Stimulated activated CD4-positive, alpha-beta T cell treated with anti-CD3 and anti-CD28 coated beads, Interleukin-12 subunit alpha, Interleukin-12 subunit beta, amount 100 ng/mL, for 4 hours (primary cell): ENCODE results near the gene LRRC71.
"Not testable (repeated sequence)": the region's sequence is repeated elsewhere in the genome, so short reads cannot be mapped to it uniquely, and the experiment has no call there.

ENCODE experiments used
- DNase-seq: peaks from one replicate; pipeline ENCODE4 v3.0.0-alpha.2; 2020

LRRC71 gene

DNA sequence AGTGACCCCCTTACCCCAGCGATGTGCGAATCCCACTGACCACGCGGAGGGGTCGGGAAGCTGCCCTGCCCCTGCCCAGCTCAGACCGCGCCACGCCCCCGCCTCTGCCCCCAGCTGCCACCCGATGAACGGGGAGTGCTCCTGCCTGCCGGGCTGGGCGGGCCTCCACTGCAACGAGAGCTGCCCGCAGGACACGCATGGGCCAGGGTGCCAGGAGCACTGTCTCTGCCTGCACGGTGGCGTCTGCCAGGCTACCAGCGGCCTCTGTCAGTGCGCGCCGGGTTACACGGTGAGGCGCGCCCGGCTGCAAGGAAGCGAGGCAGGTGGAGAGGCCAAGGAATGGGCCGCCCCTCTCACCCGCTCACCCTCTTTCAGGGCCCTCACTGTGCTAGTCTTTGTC, 11.9 kb upstream of the LRRC71 start:
- no peak for DNase-seq

DNA sequence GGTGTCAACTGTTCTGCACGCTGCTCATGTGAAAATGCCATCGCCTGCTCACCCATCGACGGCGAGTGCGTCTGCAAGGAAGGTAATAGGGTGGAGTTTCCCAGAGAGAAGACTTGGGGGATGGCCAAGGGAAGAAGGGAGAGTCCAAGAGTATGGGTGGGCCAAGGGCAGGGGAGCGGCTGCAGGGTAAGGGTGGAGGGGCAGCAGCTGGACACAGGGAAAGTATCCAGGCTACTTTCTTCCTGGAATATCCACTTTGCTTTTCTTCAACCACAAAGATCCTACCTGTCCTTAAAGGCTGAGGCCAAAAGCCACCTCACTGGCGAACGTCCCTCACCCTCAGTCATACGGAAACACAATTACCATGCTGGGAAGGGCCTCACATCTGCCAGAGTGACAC, 11.5 kb upstream of the LRRC71 start:
- DNase-seq, result no peak

DNA sequence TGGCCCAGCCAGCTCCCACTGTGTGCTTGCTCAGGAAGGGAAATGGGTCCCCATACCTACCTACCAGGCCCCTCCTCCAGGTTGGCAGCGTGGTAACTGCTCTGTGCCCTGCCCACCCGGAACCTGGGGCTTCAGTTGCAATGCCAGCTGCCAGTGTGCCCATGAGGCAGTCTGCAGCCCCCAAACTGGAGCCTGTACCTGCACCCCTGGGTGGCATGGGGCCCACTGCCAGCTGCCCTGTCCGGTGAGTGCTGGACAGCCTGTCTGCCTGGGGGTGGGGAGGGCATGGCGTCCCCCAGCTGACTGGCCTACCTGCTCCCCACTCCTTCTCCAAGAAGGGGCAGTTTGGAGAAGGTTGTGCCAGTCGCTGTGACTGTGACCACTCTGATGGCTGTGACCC, 10.8 kb upstream of the LRRC71 start:
- DNase-seq, result no peak

DNA sequence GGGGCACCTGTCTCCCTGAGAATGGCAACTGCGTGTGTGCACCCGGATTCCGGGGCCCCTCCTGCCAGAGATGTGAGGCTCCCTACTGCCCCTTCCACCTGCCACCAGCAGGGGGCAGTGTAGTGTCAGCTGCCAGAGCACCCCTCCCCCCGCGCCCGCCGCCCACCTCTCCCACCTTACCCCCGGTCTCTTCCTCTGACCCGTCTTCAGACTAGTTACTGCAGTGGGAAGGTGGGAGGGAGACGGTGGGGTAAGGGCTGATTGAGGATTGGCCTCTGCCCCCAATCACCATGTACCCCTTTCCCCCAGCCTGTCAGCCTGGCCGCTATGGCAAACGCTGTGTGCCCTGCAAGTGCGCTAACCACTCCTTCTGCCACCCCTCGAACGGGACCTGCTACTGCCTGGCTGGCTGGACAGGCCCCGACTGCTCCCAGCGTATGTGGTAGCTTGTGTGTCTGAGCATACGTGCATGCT, 10.1 kb upstream of the LRRC71 start:
- DNase-seq, result peak; percentile 54

DNA sequence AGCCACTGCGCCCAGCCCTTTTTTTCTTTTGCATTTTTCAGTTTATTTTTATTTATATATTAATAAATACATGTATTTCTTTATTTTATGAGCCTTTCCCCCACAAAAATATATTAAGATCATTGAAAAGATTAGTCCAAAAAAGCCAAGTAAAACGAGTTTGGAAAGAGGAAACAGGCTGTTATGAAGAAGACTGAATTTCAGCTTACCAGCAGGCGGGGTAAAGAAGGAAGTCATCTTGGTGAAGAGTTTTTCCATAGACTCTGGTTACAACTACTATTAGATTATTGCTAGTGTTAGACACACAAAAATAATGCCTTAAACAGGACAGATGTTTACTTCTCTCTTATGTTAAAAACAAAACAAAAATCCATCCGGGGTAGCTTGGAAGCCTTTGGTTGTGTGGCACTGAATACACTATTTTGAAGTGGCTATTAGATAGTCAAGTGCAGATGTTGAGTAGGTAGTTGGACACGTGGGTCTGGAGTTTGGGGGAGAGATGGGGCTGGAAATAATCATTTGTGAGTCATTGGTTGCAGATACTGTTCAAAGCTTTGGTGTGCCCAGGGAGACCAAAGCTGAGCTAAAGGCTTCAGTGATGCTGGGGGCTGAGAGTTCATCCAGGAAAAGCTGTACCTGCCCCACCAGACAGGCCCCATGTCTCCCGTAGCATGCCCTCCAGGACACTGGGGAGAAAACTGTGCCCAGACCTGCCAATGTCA, 8.7 kb upstream of the LRRC71 start:
- no peak for DNase-seq

DNA sequence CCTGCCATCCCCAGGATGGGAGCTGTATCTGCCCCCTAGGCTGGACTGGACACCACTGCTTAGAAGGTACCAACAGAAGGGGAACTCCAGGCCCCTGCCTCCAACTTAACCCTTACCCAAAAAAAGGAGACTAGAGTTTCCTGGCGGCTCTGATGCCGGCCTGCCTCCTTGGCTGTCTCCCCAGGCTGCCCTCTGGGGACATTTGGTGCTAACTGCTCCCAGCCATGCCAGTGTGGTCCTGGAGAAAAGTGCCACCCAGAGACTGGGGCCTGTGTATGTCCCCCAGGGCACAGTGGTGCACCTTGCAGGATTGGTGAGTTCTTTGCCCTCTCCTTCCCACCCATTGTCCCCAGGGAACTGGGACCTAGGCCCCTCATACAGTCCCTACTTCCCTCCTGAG, 8.1 kb upstream of the LRRC71 start:
- DNase-seq, result no peak

DNA sequence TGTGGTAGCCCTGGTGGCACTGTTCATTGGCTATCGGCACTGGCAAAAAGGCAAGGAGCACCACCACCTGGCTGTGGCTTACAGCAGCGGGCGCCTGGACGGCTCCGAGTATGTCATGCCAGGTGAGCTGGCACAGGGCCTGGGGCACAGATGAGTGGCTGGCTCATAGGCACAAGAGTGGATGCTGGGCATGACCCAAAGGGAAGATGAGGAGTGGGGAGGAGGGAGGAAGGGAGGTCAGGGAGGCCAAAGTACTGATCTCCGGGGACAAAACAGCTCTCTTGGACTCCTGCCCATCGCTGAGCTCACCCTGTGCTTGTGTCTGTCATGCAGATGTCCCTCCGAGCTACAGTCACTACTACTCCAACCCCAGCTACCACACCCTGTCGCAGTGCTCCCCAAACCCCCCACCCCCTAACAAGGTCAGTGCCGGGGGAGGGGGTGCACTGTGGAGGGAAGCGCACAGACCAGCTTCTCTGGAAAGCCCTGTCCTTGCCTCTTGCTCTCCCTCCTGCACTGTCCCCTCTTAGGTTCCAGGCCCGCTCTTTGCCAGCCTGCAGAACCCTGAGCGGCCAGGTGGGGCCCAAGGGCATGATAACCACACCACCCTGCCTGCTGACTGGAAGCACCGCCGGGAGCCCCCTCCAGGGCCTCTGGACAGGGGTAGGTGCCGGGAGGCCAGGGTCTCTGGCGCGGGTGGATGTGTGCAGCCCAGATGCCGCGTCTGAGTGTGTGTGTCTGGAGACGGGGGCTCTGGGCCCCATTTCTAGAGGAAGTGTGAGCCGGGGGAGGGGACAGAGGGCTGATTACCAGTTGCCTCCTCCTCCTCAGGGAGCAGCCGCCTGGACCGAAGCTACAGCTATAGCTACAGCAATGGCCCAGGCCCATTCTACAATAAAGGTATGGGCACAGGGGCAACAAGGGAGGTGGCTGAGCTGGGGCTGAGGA, 7.3 kb upstream of the LRRC71 start:
- no peak for DNase-seq

DNA sequence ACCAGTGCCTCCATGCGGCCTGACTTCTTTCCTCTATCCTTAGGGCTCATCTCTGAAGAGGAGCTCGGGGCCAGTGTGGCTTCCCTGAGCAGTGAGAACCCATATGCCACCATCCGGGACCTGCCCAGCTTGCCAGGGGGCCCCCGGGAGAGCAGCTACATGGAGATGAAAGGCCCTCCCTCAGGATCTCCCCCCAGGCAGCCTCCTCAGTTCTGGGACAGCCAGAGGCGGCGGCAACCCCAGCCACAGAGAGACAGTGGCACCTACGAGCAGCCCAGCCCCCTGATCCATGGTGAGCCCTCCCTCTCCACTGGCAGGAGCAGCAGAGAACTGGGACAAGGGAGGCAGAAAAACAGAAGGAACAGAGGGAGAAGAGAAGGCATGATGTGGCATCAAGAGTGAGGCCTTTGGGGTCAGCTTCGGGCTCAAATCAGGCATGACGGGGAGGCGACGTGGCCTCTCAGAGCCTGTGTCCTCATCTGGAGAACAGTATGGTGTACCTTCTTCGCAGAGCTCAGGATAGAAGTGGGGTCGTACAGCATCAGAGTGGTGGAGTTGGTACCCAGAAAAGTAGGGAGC, 6.5 kb upstream of the LRRC71 start:
- DNase-seq, result no peak

DNA sequence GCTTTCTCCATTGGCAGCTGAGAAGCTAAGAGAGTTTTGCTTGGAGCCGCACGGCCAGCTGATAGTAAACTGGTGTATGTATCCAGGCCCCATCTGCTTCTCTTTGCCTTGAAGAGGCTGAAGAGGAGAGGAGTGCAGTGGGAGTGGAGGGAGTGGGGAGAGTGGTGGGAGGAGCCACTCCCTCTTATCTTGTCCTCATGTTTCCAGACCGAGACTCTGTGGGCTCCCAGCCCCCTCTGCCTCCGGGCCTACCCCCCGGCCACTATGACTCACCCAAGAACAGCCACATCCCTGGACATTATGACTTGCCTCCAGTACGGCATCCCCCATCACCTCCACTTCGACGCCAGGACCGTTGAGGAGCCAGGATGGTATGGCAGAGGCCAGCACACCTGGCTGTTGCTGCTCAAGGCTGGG, 6.0 kb upstream of the LRRC71 start:
- DNase-seq, result no peak

DNA sequence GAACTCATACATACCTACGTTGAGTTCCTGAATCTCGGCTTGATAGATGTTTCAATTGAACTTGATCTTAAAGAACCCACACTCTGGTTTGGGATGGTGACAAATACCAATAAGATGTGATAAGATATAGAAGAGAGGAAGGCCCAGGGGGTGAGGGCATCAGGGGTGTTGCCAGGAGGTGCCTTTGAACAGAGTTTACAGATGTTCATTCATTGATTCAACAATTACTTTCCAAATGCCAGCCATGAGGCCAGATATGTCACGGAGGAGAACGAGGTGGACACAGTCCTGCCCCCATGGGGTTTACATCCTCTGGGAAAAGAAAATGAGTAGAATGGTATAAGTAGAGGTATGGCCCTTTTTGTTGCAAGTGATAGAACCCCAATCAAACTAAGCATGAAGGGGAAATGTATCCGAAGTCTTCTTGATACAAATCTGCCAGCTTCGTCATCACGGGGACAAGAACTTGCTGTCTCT, 659 bp downstream of the LRRC71 start:
- no peak for DNase-seq

DNA sequence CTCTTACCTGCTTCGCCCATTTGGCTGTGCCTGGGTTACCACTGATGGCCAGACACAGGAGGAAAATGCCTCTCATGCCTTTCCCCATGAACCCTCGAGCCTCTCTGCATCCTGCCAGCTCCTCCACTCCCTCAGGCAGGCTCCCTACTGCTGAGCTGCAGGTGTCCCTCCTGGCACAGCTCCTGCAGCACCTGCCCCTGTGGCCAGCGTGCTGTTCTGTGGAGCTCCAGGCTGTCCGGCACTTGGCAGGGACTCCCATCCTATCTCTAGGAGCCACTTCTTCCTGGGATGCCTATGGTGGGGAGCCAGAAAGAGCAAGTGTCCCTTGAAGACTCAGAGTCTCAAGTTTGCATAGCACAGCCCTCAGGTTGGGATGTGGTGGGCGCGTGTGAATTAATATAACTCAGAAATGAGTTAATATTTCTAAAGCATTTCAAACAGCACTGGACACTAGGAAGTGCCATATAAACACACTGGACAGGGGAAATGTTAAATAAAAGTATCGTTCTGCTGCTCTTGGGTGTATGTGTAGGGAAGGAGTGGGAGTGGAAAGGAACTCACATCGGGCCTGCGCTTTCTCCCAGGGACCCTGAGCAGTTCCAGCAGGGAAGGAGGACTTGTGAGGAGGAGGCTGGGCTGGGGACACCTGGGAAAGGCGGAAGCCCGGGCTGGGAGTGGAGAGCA, 2.7 kb downstream of the LRRC71 start:
- no peak for DNase-seq

DNA sequence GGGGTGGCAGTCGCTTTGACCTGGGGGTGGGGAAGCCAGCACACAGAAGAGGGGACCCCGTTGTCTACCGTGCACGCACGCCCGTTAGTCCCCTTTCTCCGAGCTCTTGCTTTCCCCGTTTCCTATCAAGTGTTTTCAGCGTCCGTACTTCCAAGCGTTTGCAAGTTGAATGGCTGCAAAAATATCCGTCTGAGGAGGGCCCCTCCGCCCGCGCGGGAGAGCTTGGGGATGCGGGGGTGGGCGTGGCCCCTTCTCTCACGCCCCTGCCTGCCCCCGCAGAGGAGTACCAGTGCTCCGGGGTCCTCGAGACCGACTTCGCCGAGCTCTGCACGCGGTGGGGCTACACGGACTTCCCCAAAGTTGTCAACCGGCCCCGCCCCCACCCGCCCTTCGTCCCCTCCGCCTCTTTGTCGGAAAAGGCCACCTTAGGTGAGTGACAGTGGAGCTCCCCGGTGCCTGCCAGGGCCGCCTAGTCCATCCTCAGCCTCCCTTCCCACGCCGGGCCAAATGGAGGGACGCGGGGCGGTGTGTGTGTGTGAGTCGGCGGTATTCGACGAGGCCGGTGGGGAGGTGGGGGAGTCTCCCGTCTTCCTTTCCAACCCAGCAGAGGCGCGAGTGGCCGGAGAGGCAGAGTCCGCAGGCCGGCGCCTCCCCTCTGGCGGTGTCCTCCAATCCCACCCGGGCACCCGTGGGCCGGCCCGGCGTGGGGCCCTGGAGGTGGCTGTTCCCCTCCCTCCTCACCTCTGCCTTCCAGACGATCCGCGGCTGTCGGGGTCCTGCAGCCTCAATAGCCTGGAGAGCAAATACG, 3.4 kb downstream of the LRRC71 start:
- no peak for DNase-seq

DNA sequence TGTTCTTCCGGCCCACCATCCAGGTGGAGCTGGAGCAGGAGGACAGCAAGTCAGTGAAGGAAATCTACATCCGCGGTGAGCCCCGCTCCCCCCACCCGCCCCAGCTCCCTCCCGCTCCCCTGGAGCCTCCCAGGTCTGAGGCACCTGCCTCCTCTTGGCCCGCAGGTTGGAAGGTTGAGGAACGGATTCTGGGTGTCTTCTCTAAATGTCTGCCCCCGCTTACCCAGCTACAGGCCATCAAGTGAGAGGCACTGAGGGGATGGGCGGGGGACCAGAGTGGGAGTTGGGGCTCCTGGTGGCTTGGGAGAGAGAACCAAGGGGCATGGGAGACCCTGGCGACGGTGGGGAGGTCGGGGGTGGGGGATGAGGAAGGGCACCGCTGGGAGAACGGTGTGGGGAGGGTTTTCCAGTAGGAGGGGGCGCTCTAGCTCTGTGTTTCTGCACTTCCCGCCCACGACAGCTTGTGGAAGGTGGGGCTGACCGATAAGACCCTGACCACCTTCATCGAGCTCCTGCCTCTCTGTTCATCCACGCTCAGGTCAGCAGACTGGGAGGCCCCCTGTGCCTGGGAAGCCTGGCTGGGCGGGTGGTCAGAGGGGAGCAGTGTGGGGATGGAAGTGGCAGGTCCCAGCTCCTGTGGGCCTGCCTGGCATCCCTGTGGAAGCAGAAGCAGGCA, 4.2 kb downstream of the LRRC71 start:
- DNase-seq, result no peak

DNA sequence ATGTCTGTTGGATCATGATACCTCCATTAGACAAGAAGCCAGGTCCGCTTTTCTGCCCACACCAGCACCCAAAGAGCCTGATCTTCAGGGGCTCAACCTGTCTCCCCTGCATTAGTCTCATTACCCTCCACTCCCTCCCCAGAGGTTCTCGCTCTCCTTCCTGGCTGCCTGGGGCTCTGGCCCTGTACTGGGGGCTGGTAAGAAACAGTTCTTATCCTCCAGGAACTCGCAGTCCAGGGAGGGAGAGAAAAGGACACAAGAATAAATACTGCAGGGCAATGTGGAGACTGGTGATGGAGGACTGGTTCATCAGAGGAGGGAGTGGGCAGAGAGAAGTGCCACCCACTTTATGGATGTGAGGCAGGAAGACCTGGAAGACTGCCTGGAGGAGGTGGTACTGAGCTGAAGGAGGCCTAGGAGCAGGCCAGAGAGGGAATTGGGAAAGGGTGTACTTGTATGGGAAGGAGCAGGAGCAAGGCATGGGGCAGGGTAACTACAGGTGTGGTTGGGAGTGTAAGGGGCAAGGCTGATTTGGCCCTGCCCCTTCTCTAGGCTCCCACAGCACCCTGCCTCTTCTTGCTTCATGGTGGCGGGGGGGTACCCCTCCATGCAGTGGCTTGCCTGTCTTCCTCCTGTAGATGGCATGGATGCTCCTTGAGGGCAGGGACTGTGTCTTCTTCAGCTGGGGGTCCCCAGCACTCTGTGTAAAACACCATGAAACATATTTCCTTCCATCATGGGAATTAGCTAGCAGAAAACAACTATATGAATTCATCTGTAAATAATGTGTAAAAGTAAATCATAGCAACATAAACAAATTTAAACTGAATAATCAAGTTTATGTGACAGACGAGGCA, 5.0 kb downstream of the LRRC71 start:
- DNase-seq, result no peak

DNA sequence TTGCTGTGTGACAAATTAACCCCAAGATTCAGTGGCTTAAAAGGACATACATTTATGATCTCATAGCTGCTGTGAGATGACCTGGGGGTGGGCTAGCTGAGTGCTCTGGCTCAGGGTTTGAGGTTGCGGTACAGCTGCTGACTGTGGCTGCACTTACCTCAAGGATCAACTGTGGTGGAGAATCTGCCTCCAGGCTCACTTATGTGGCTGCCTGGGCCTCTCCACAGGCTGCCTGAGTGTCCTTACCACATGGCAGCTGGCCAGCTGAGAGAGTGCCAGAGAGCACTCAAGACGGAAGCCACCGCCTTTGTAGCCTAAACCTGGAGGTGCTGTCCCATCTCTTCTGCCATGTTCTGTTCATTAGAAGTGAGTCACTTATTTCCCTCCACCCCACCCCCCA, 5.7 kb downstream of the LRRC71 start:
- no peak for DNase-seq

DNA sequence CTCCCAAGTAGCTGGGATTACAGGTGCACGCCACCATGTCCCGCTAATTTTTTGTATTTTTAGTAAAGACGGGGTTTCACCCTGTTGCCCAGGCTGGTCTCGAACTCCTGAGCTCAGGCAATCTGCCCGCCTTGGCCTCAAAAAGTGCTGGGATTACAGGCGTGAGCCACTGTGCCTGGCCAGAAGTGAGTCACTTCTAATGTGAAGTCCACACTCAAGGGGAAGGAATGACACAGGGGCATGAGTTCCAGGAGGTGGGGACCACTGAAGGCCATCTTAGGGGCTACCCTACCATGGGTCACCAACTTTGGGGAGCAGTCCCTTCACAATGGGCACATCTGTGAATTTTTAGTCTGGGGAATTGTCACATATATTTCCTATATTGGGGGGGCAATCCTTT, 6.3 kb downstream of the LRRC71 start:
- DNase-seq, result not testable (repeated sequence)

DNA sequence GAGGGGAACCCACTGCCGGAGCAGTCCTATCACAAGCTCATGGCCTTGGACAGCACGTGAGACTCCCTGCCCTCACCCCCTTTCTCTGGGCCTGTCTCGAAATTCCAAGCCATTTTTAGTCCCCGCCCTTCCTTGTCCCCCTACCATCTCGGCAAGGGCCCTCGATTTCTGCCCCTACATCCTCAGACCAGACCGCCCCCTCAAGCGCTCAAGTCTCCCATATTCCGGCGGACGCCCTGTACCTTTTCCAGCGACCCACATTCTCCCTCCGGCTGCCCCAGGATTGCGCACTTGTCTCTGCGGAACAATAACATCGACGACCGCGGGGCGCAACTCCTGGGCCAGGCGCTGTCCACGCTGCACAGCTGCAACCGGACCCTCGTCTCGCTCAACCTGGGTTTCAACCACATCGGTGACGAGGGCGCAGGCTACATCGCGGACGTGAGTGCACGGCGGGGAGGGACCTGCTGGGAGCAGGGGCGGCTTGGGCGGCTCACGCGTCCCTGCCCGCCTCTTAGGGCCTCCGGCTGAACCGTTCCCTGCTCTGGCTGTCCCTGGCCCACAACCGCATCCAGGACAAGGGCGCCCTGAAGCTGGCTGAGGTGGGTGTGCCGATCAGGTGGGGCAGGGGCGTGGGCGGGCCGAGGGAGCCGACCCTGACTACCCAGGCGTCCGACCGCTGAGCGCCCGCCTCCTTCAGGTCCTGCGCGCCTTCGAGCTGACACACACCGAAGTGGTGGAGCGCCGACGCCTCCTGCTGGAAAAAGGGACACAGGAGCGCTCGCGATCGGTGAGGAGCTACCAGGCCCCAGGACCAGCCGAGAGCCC, 7.0 kb downstream of the LRRC71 start:
- peak; percentile 64 for DNase-seq

DNA sequence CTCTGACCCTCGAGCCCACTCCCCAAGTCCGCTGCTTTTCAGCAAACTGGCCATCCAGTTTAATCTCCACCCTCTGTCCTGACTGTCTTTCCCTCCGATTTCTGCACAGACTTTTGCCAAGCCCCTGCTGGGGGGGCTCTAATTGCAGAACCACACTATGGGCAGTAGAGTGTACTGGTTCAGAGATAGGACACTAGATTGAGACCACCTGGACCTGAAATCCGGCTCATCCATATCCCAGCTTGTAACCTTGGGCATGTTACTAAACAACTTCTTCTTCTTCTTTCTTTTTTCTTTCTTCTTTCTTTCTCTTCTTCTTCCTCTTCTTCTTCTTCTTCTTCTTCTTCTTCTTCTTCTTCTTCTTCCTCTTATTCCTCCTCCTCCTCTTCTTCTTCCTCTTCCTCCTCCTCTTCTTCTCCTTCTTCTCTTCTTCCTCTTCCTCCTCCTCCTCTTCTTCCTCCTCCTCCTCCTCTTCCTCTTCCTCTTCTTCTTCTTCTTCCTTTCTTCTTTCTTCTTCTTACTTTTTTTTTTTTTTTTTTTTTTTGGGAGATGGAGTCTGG, 7.7 kb downstream of the LRRC71 start:
- no peak for DNase-seq

DNA sequence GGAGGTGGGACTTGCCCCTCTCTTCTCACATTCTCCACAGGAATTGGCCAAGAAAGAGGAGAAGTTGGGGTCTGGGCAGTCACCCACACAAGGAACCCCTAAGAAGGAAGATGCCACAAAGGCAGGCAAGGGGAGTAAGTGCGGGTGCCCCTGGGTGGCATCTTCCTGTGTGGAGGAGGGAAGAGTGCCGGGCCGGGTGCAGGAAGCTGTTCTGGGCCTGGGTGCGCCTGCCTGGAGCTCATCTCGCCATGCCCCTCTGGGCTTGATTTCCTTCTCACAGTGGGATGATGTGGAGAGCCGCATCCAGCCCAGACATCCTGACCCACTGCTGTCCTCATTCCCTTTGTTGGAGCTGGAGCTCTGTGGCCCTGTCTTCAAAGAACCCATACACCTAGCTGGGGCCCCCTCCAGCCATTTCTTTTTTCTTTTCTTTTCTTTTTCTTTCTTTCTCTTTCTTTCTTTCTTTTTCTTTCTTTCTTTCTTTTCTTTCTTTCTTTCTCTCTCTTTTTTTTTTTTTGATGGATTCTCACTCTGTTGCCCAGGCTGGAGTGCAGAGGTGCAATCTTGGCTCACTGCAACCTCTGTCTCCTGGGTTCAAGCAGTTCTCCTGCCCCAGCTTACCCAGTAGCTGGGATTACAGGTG, 9.3 kb downstream of the LRRC71 start:
- DNase-seq, result no peak
